ENCODE data around the gene SMG6. TPM values are rescaled to one million over a fixed set of nuclear protein-coding genes. Genes with fewer than 3 reads are reported as not detected.

SMG6 gene
- total RNA-seq, 1 experiment from 2014 or later: 36.1 TPM

DNA sequence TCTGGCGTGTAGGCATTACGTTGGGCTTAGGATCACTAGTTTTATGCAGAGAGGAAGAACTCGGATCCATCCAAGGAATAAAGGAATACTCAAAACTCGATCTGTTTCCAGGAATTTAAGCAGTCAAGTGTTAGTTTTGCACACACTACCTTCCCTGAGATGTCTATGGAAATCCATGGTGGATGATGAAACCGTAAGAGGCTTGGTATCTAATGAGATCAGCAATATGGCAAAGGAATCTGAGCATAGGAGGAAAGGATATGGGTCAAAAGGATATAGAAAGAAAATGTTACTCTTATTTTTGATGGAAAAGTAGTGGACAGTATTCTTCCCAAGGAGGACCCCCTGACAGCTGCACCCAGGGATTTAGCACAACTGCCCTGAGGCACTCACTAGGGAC lies 59.6 kb downstream of the SMG6 start:
- no peak overlapping the region for H3K4me3 ChIP-seq (ENCODE audit: low read depth, low read length, poor library complexity, severe bottlenecking)
- BruUV-seq (replicated peaks): no TSS peak
- no peaks in the 10 kb centered on the region for H3K4me1 ChIP-seq (ENCODE audit: insufficient read depth, low read length, poor library complexity, severe bottlenecking)
- peaks cover 18% of the 10 kb centered on the region for H3K36me3 ChIP-seq (ENCODE audit: insufficient read depth, low read length, poor library complexity, severe bottlenecking)
- no peak for DNase-seq (ENCODE audit: low spot score)
- POLR2A ChIA-PET (ENCODE audit: low non-redundant PET): no interaction called here
- TF ChIP-seq EZH2 (IDR thresholded peaks at IDR 0.05; ENCODE audit: borderline replicate concordance, low read depth, low read length, poor library complexity, severe bottlenecking): no peak
- TF ChIP-seq, protein P1, sequence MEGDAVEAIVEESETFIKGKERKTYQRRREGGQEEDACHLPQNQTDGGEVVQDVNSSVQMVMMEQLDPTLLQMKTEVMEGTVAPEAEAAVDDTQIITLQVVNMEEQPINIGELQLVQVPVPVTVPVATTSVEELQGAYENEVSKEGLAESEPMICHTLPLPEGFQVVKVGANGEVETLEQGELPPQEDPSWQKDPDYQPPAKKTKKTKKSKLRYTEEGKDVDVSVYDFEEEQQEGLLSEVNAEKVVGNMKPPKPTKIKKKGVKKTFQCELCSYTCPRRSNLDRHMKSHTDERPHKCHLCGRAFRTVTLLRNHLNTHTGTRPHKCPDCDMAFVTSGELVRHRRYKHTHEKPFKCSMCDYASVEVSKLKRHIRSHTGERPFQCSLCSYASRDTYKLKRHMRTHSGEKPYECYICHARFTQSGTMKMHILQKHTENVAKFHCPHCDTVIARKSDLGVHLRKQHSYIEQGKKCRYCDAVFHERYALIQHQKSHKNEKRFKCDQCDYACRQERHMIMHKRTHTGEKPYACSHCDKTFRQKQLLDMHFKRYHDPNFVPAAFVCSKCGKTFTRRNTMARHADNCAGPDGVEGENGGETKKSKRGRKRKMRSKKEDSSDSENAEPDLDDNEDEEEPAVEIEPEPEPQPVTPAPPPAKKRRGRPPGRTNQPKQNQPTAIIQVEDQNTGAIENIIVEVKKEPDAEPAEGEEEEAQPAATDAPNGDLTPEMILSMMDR (conservative IDR thresholded peaks at IDR 0.05; ENCODE audit: low read depth, low read length): no peak
- intact Hi-C loops (cut with micrococcal nuclease; ENCODE audit: unreplicated experiment): loop anchor here (1.0 to 2.0 kb wide), 2 partner anchors 190 to 335 kb away; no protein-coding TSS in a partner anchor
- no peaks in the 10 kb centered on the region for H3K9me3 ChIP-seq (ENCODE audit: low read depth, low read length, poor library complexity, severe bottlenecking)
- CTCF ChIA-PET: interaction anchor here (1.0 to 3.3 kb wide), 6 partner anchors 12 to 530 kb away, joined by 3 to 47 read pairs (median 6); partner anchors contain the start of gene HIC1
- H3K27me3 ChIP-seq (replicated peaks; ENCODE audit: insufficient read depth, low read depth, low read length, poor library complexity): no peaks in the 10 kb centered on the region
- H3K27ac ChIP-seq (ENCODE audit: low read depth, low read length, poor library complexity, severe bottlenecking): no peak overlapping the region

DNA sequence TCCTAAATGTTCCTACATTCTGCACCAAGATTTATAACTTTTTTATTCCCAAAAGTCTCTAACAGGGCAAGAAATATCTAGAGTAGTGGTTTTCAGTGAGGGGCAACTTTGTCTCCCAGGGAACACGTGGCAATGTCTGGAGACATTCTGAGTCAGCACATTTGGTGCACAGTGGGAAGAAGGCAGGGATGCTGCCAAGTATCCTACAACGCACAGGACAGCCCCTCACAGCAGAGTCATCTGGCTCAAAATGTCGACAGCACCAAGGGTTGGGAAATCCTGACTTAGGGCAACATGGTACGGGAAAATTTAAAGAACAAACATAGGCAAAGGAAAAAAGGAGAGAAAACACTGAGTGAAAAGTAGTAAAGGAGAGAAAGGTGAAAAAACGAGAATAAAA lies 61.8 kb downstream of the SMG6 start:
- Histone ChIP-seq H3K27me3 (replicated peaks; ENCODE audit: insufficient read depth, low read depth, low read length, poor library complexity) (no peaks in the 10 kb centered on the region), H3K4me1 (ENCODE audit: insufficient read depth, low read length, poor library complexity, severe bottlenecking) (no peaks in the 10 kb centered on the region), H3K27ac (ENCODE audit: low read depth, low read length, poor library complexity, severe bottlenecking) (no peak overlapping the region), H3K4me3 (ENCODE audit: low read depth, low read length, poor library complexity, severe bottlenecking) (no peak overlapping the region), H3K9me3 (ENCODE audit: low read depth, low read length, poor library complexity, severe bottlenecking) (no peaks in the 10 kb centered on the region), H3K36me3 (ENCODE audit: insufficient read depth, low read length, poor library complexity, severe bottlenecking) (peaks cover 18% of the 10 kb centered on the region)
- DNase-seq (ENCODE audit: low spot score): peak; percentile 35
- TF ChIP-seq, protein P1 (conservative IDR thresholded peaks at IDR 0.05; ENCODE audit: low read depth, low read length): no peak
- no peak for TF ChIP-seq EZH2 (IDR thresholded peaks at IDR 0.05; ENCODE audit: borderline replicate concordance, low read depth, low read length, poor library complexity, severe bottlenecking)
- no TSS peak for BruUV-seq (replicated peaks)
- ChIA-PET CTCF (no interaction called here), POLR2A (ENCODE audit: low non-redundant PET) (no interaction called here)
- intact Hi-C loops (cut with micrococcal nuclease; ENCODE audit: unreplicated experiment): no loop called here

DNA sequence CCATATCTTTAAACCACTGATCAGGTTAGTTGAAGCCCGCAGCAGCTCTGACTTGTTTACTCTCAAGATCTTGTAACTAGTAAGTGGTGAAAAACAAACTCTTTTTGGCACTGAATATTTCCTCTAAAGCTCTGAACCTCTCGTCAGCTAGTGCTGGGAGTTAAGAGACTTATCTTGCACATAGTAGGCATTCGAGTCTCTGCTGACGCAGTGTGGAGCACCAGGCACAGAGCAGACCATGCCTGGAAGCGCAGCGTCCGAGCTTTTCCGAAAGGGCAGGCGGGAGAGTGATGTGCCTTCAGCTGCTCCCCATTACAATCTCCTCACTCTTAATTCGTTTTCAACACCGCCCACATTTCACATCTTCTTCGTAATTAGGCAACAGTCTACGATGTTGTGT lies 63.0 kb downstream of the SMG6 start:
- CTCF ChIA-PET: interaction anchor here (0.6 kb wide), 1 partner anchor 190 kb away, joined by 8 read pairs; no protein-coding TSS in a partner anchor
- no peak overlapping the region for H3K27ac ChIP-seq (ENCODE audit: low read depth, low read length, poor library complexity, severe bottlenecking)
- H3K4me1 ChIP-seq (ENCODE audit: insufficient read depth, low read length, poor library complexity, severe bottlenecking): no peaks in the 10 kb centered on the region
- TF ChIP-seq EZH2 (IDR thresholded peaks at IDR 0.05; ENCODE audit: borderline replicate concordance, low read depth, low read length, poor library complexity, severe bottlenecking): no peak
- TF ChIP-seq, protein P1 (conservative IDR thresholded peaks at IDR 0.05; ENCODE audit: low read depth, low read length): no peak
- peaks cover 18% of the 10 kb centered on the region for H3K36me3 ChIP-seq (ENCODE audit: insufficient read depth, low read length, poor library complexity, severe bottlenecking)
- H3K27me3 ChIP-seq (replicated peaks; ENCODE audit: insufficient read depth, low read depth, low read length, poor library complexity): no peaks in the 10 kb centered on the region
- intact Hi-C loops (cut with micrococcal nuclease; ENCODE audit: unreplicated experiment): no loop called here
- POLR2A ChIA-PET (ENCODE audit: low non-redundant PET): no interaction called here
- H3K4me3 ChIP-seq (ENCODE audit: low read depth, low read length, poor library complexity, severe bottlenecking): no peak overlapping the region
- no peaks in the 10 kb centered on the region for H3K9me3 ChIP-seq (ENCODE audit: low read depth, low read length, poor library complexity, severe bottlenecking)
- DNase-seq (ENCODE audit: low spot score): no peak
- BruUV-seq (replicated peaks): no TSS peak
